HepG2 (cell line): ENCODE results near the gene RNF126. TPM values are rescaled to one million over a fixed set of nuclear protein-coding genes. Genes with fewer than 3 reads are reported as not detected.

Experiments
- CHD4 ChIP-seq: fragments of 200-600 bp; sonication (generic); IDR thresholded peaks from 2 replicates; pipeline ENCODE4 v1.7.0; 2017; ENCODE audit warnings: mild to moderate bottlenecking, low read length, borderline replicate concordance
- HDAC1 ChIP-seq: sonication (generic); formaldehyde crosslinking; IDR thresholded peaks from 2 replicates; pipeline ENCODE4 v1.5.1; 2020; ENCODE audit warnings: mild to moderate bottlenecking, missing genetic modification reagents
- KDM1A ChIP-seq: IDR thresholded peaks from 2 replicates; pipeline ENCODE4 v1.6.1; 2016; ENCODE audit warnings: missing compliant biosample characterization
- KLF11 ChIP-seq: IDR thresholded peaks from 2 replicates; pipeline ENCODE4 v1.6.1; 2016; ENCODE audit warnings: missing compliant biosample characterization
- KMT2B ChIP-seq: IDR thresholded peaks from 2 replicates; pipeline ENCODE4 v1.6.1; 2016; ENCODE audit warnings: missing genetic modification reagents, missing compliant biosample characterization
- LCORL ChIP-seq, 2 experiments: fragments of 450-650 bp in 1 of 2; sonication (generic) in 1 of 2; formaldehyde crosslinking in 1 of 2; IDR thresholded peaks; 2 replicates each; pipeline versions ENCODE4 v1.5.0 to v1.6.1; 2017 to 2020; ENCODE audit warnings: antibody characterized with exemption in 1 of 2, missing genetic modification reagents in 1 of 2
- MAFG ChIP-seq: sonication (generic); formaldehyde crosslinking; IDR thresholded peaks from 2 replicates; pipeline ENCODE4 v1.5.1; 2020; ENCODE audit warnings: mild to moderate bottlenecking, missing genetic modification reagents
- MAX ChIP-seq: IDR thresholded peaks from 2 replicates; pipeline ENCODE4 v1.6.1; 2012; ENCODE audit warnings: inconsistent platforms
- MIER2 ChIP-seq: IDR thresholded peaks from 2 replicates; pipeline ENCODE4 v1.6.1; 2016; ENCODE audit warnings: missing biosample characterization, missing genetic modification reagents
- NFE2L1 ChIP-seq: sonication (generic); formaldehyde crosslinking; IDR thresholded peaks from 2 replicates; pipeline ENCODE4 v1.4.0; 2020; ENCODE audit warnings: missing genetic modification reagents, mild to moderate bottlenecking, borderline replicate concordance
- NKX3-1 ChIP-seq: sonication (generic); formaldehyde crosslinking; IDR thresholded peaks from 2 replicates; pipeline ENCODE4 v1.5.0; 2020; ENCODE audit warnings: missing genetic modification reagents
- PHF8 ChIP-seq: sonication (generic); formaldehyde crosslinking; IDR thresholded peaks from 2 replicates; pipeline ENCODE4 v1.5.0; 2020; ENCODE audit warnings: missing genetic modification reagents
- PITX1 ChIP-seq: sonication (generic); formaldehyde crosslinking; IDR thresholded peaks from 2 replicates; pipeline ENCODE4 v1.5.1; 2020; ENCODE audit warnings: mild to moderate bottlenecking, missing genetic modification reagents
- RCOR2 ChIP-seq: IDR thresholded peaks from 2 replicates; pipeline ENCODE4 v1.6.1; 2016; ENCODE audit warnings: missing biosample characterization, missing genetic modification reagents
- SATB2 ChIP-seq: sonication (generic); formaldehyde crosslinking; IDR thresholded peaks from 2 replicates; pipeline ENCODE4 v1.5.0; 2020; ENCODE audit warnings: missing genetic modification reagents
- SRSF9 ChIP-seq: fragments of 200-400 bp; formaldehyde crosslinking; IDR thresholded peaks from 2 replicates; pipeline ENCODE4 v1.6.1; 2018; ENCODE audit warnings: borderline replicate concordance, mild to moderate bottlenecking, low read depth, low read length; ENCODE audit not compliant: insufficient read depth, poor library complexity, severe bottlenecking
- ZBTB14 ChIP-seq: sonication (generic); formaldehyde crosslinking; IDR thresholded peaks from 2 replicates; pipeline ENCODE4 v1.4.0; 2020; ENCODE audit warnings: missing genetic modification reagents
- ZFP36 ChIP-seq: fragments of 150-350 bp; IDR thresholded peaks from 2 replicates; pipeline ENCODE4 v1.6.1; 2018; ENCODE audit warnings: borderline replicate concordance, low read length, low read depth; ENCODE audit not compliant: partially characterized antibody
- ZFX ChIP-seq: sonication (generic); formaldehyde crosslinking; IDR thresholded peaks from 2 replicates; pipeline ENCODE4 v1.4.0; 2020; ENCODE audit warnings: mild to moderate bottlenecking, low read depth, missing genetic modification reagents, moderate library complexity
- ZMYM2 ChIP-seq: sonication (generic); formaldehyde crosslinking; IDR thresholded peaks from 2 replicates; pipeline ENCODE4 v1.8.0; 2022; ENCODE audit warnings: mild to moderate bottlenecking, missing genetic modification reagents
- ZNF276 ChIP-seq: sonication (generic); formaldehyde crosslinking; IDR thresholded peaks from 2 replicates; pipeline ENCODE4 v1.4.0; 2020; ENCODE audit warnings: mild to moderate bottlenecking, low read depth, missing genetic modification reagents
- ZNF383 ChIP-seq: sonication (generic); formaldehyde crosslinking; IDR thresholded peaks from 2 replicates; pipeline ENCODE4 v1.4.0; 2020; ENCODE audit warnings: missing genetic modification reagents, mild to moderate bottlenecking, borderline replicate concordance
- ZNF430 ChIP-seq: sonication (generic); formaldehyde crosslinking; IDR thresholded peaks from 2 replicates; pipeline ENCODE4 v1.9.0; 2021; ENCODE audit warnings: mild to moderate bottlenecking, missing genetic modification reagents
- ZNF44 ChIP-seq: sonication (generic); formaldehyde crosslinking; IDR thresholded peaks from 2 replicates; pipeline ENCODE4 v1.5.1; 2020; ENCODE audit warnings: mild to moderate bottlenecking, missing genetic modification reagents
- ZNF550 ChIP-seq: sonication (generic); formaldehyde crosslinking; IDR thresholded peaks from 2 replicates; pipeline ENCODE4 v1.4.0; 2020; ENCODE audit warnings: mild to moderate bottlenecking, missing genetic modification reagents, borderline replicate concordance
- ZNF720 ChIP-seq: sonication (generic); formaldehyde crosslinking; IDR thresholded peaks from 2 replicates; pipeline ENCODE4 v1.4.0; 2020; ENCODE audit warnings: missing genetic modification reagents
- ZNF749 ChIP-seq: sonication (generic); formaldehyde crosslinking; IDR thresholded peaks from 2 replicates; pipeline ENCODE4 v1.8.0; 2022; ENCODE audit warnings: mild to moderate bottlenecking, missing genetic modification reagents, moderate library complexity, borderline replicate concordance
- ZNF770 ChIP-seq: sonication (generic); formaldehyde crosslinking; IDR thresholded peaks from 2 replicates; pipeline ENCODE4 v1.5.0; 2020; ENCODE audit warnings: mild to moderate bottlenecking, missing genetic modification reagents
- polyA plus RNA-seq, 8 experiments: library from polyadenylated mRNA; depleted of rRNA in 3 of 8; stranded (reverse) in 7 of 8; unstranded in 1 of 8; fragments of >200 nt; fragmentation: Illumina TruSeq in 4 of 8; extraction: Trizol in 4 of 8; gene quantifications; 2 replicates each; pipeline versions ENCODE4 v1.2.1 to v1.2.3, GENCODE V29; 2011 to 2016; ENCODE audit warnings: low read depth in 4 of 8, missing spikeins in 1 of 8, mixed read lengths in 1 of 8; ENCODE audit not compliant: insufficient read depth in 1 of 8
- total RNA-seq, 5 experiments: library from RNA; depleted of rRNA; stranded (reverse); fragments of >200 nt; fragmentation: Illumina TruSeq; extraction: Trizol; gene quantifications; 2 replicates each; pipeline ENCODE4 v1.2.3, GENCODE V29; 2016; ENCODE audit warnings: low read depth in 1 of 5

RNF126 gene
- total and polyA plus RNA-seq, 2 of the 13 experiments (the other 11 are each of a cell fraction or from before 2014, with no cell fraction given), result 23.2 to 34.0 TPM

- TF ChIP-seq MAX, result 0 out of 2 replicates have a peak, but pooled peaks have one; percentile 16
- no peak for TF ChIP-seq MIER2 (CRISPR knock-in tag)
- TF ChIP-seq ZNF749 (CRISPR knock-in tag), result no peak
- no peak for TF ChIP-seq ZNF383 (CRISPR knock-in tag)
- 0 out of 2 replicates have a peak, but pooled peaks have one; percentile 10 for TF ChIP-seq ZNF550
- TF ChIP-seq ZNF276 (CRISPR knock-in tag), result no peak
- no peak for TF ChIP-seq PITX1
- peak; percentile 87 for TF ChIP-seq ZFP36
- no peak for TF ChIP-seq SATB2 (CRISPR knock-in tag)
- TF ChIP-seq KDM1A, result peak; percentile 82
- no peak for TF ChIP-seq NFE2L1 (CRISPR knock-in tag)
- no peak for TF ChIP-seq SRSF9
- peak; percentile 58; the same call in 1 of the 2 replicates for TF ChIP-seq ZNF430
- TF ChIP-seq ZNF720 (CRISPR knock-in tag), result no peak
- TF ChIP-seq ZNF44 (CRISPR knock-in tag), result no peak
- 0 out of 2 replicates have a peak, but pooled peaks have one; percentile 28 for TF ChIP-seq ZMYM2 (CRISPR knock-in tag)
- TF ChIP-seq ZBTB14 (CRISPR knock-in tag), result no peak
- TF ChIP-seq PHF8 (CRISPR knock-in tag), result peak; percentile 59; the same call in 1 of the 2 replicates
- TF ChIP-seq KLF11, result 0 out of 2 replicates have a peak, but pooled peaks have one; percentile 49
- no peak for TF ChIP-seq LCORL (IDR thresholded peaks at IDR 0.05)
- TF ChIP-seq LCORL (CRISPR knock-in tag; IDR thresholded peaks at IDR 0.05), result 0 out of 2 replicates have a peak, but pooled peaks have one; percentile 43
- no peak for TF ChIP-seq MAFG (CRISPR knock-in tag)
- TF ChIP-seq ZNF770 (CRISPR knock-in tag), result peak; percentile 45
- no peak for TF ChIP-seq KMT2B
- TF ChIP-seq RCOR2, result peak; percentile 50; the same call in 1 of the 2 replicates
- TF ChIP-seq NKX3-1 (CRISPR knock-in tag), result no peak
- TF ChIP-seq HDAC1, result 0 out of 2 replicates have a peak, but pooled peaks have one; percentile 37
- peak; percentile 54 for TF ChIP-seq ZFX
- TF ChIP-seq CHD4, result peak; percentile 85
These were observed 40.3 kb upstream of the RNF126 start (continued) for GRCh38 chr19:703329-703650.
